Neuronal stem cell (in vitro differentiated cells): ENCODE data around the gene NOC4L.
A peak's percentile ranks its signal among the peaks of the same experiment; 100 is the strongest.

Experiments used
- DNase-seq: peaks from one replicate; pipeline ENCODE4 v3.0.0-alpha.2; 2013; ENCODE audit warnings: low spot score
- H2AFZ ChIP-seq: one replicate; pipeline ENCODE4 v1.6.1; 2013; ENCODE audit warnings: mild to moderate bottlenecking, low read length, inconsistent platforms
- H2AK5ac ChIP-seq: 2 replicates; pipeline ENCODE4 v1.6.1; 2013; ENCODE audit warnings: low read depth, mild to moderate bottlenecking, inconsistent platforms, low read length, moderate library complexity, mixed read lengths
- H2BK120ac ChIP-seq: 2 replicates; pipeline ENCODE4 v1.6.1; 2013; ENCODE audit warnings: low read depth, mild to moderate bottlenecking, inconsistent platforms, low read length, moderate library complexity, mixed read lengths
- H2BK12ac ChIP-seq: one replicate; pipeline ENCODE4 v1.6.1; 2013; ENCODE audit warnings: low read length, inconsistent platforms
- H2BK15ac ChIP-seq: 2 replicates; pipeline ENCODE4 v1.6.1; 2013; ENCODE audit warnings: mild to moderate bottlenecking, low read length, inconsistent platforms, mixed read lengths
- H2BK5ac ChIP-seq: one replicate; pipeline ENCODE4 v1.6.1; 2013; ENCODE audit warnings: inconsistent platforms, mild to moderate bottlenecking, low read length, moderate library complexity
- H3K14ac ChIP-seq: one replicate; pipeline ENCODE4 v1.6.1; 2013; ENCODE audit warnings: low read length, inconsistent platforms
- H3K18ac ChIP-seq: 2 replicates; pipeline ENCODE4 v1.6.1; 2013; ENCODE audit warnings: low read length, inconsistent platforms
- H3K23ac ChIP-seq: 2 replicates; pipeline ENCODE4 v1.6.1; 2013; ENCODE audit warnings: low read depth, mild to moderate bottlenecking, mixed read lengths, low read length, inconsistent platforms; ENCODE audit not compliant: poor library complexity
- H3K27ac ChIP-seq: replicated peaks from 3 replicates; pipeline ENCODE4 v1.5.1; 2013; ENCODE audit warnings: low read length, inconsistent platforms
- H3K27me3 ChIP-seq, 3 experiments: 2 replicates each; pipeline ENCODE4 v1.6.1; 2013; ENCODE audit warnings: low read length in 3 of 3, mild to moderate bottlenecking in 2 of 3, inconsistent platforms in 1 of 3, low read depth in 1 of 3, mixed read lengths in 1 of 3, moderate library complexity in 1 of 3; ENCODE audit not compliant: control insufficient read depth in 3 of 3, insufficient read depth in 3 of 3
- H3K36me3 ChIP-seq, 2 donors: replicated peaks in 1 of 2; 2 replicates each; pipeline ENCODE4 v1.6.1; 2013; ENCODE audit warnings: low read length in 2 of 2; ENCODE audit not compliant: control insufficient read depth in 2 of 2, insufficient read depth in 2 of 2
- H3K4ac ChIP-seq: 2 replicates; pipeline ENCODE4 v1.6.1; 2013; ENCODE audit warnings: inconsistent platforms, mild to moderate bottlenecking, low read length, moderate library complexity
- H3K4me1 ChIP-seq, 2 donors: 1 replicate in 1 of 2; 2 replicates in 1 of 2; pipeline ENCODE4 v1.6.1; 2013; ENCODE audit warnings: low read length in 2 of 2, low read depth in 1 of 2; ENCODE audit not compliant: control insufficient read depth in 2 of 2, insufficient read depth in 1 of 2
- H3K4me2 ChIP-seq: one replicate; pipeline ENCODE4 v1.6.1; 2013; ENCODE audit warnings: mild to moderate bottlenecking, low read length, inconsistent platforms; ENCODE audit not compliant: insufficient read depth, poor library complexity, severe bottlenecking
- H3K4me3 ChIP-seq, 2 donors: 2 replicates each; pipeline ENCODE4 v1.5.1; 2013; ENCODE audit warnings: low read length in 2 of 2, mild to moderate bottlenecking in 2 of 2, inconsistent platforms in 1 of 2, moderate library complexity in 1 of 2
- H3K79me1 ChIP-seq: one replicate; pipeline ENCODE4 v1.6.1; 2013; ENCODE audit warnings: low read depth, mild to moderate bottlenecking, inconsistent platforms, low read length, moderate library complexity
- H3K9ac ChIP-seq: one replicate; pipeline ENCODE4 v1.6.1; 2013; ENCODE audit warnings: mild to moderate bottlenecking, low read depth, low read length, inconsistent platforms; ENCODE audit not compliant: poor library complexity
- H3K9me3 ChIP-seq, 2 donors: replicated peaks in 1 of 2; 2 replicates each; pipeline versions ENCODE3 to v1.6.1; 2013; ENCODE audit warnings: low read length in 2 of 2, mild to moderate bottlenecking in 2 of 2, inconsistent platforms in 1 of 2, low read depth in 1 of 2, mixed read lengths in 1 of 2, moderate library complexity in 1 of 2; ENCODE audit not compliant: control insufficient read depth in 2 of 2, insufficient read depth in 1 of 2
- H4K8ac ChIP-seq: one replicate; pipeline ENCODE4 v1.6.1; 2013; ENCODE audit warnings: low read depth, mild to moderate bottlenecking, inconsistent platforms, low read length, moderate library complexity
- H4K91ac ChIP-seq: one replicate; pipeline ENCODE4 v1.6.1; 2013; ENCODE audit warnings: low read length, low read depth, mild to moderate bottlenecking, inconsistent platforms; ENCODE audit not compliant: poor library complexity
- WGBS, 2 donors: extraction: QIAGEN DNeasy Blood & Tissue Kit; methylation state at CpG; one replicate each; pipeline ENCODE4 v1.1.7; 2013; ENCODE audit warnings: missing lambda C conversion rate in 2 of 2, mixed read lengths in 1 of 2; ENCODE audit not compliant: insufficient read length in 2 of 2, insufficient replicate concordance in 1 of 2; ENCODE audit errors: extremely low coverage in 2 of 2; 5-methylcytosine and 5-hydroxymethylcytosine counted together

The NOC4L gene

GRCh38 chr12:132157733-132158409 lies 13.6 kb downstream of the NOC4L start:
- Histone ChIP-seq H3K27me3 (peaks cover 0 to 1% (median 0%) of the 10 kb centered on the region in 3 experiments), H2BK12ac (no peak overlapping the region)

DNA sequence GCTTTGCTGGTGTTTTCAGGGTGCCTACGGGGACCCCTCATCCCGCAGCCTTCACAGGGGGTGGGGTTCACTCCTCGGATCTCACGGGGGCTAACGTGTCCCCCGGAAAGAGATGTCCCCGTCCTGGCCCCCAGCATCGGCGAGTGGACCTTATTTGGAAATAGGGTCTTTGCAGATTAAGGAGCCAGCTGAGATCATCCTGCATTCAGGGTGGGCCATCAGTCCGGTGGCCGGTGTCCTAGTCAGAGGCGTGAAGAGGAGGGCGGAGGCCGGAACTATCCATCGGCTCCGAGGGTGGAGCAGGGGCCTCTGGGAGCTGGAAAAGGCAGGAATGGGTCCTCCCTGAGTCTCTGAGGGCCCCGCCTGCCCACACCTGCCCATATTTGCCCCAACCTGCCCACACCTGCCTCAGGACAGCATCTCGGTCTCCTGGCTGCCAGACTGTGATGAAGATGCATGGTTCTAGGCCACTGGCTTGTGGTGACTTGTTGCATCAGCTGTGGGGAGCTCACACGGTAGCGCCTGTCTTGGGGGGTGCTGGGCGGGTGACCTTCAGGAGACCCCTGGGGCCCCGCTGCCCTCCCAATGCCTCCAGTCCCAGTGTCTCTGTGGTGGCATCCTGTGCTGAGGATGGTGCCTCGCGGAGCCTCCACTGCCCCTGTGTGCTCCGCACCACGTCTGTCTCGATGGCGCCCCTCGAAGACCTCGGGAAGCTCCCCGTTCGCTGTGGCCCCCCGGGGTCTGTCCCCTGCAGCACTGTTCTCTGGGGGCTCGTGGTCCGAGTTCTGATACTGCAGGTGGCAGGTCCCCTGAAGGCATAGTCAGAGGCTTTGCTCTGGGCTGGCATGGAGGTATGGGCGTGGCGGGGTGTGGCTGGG lies 14.7 kb downstream of the NOC4L start:
- no peak overlapping the region for H2BK12ac ChIP-seq
- no peak overlapping the region for H2BK120ac ChIP-seq
- no peak for DNase-seq
- peaks cover 5 to 31% of the 10 kb centered on the region in 2 donors for H3K36me3 ChIP-seq
- H3K27me3 ChIP-seq = peaks cover 0 to 10% (median 0%) of the 10 kb centered on the region in 3 experiments
- peak overlapping the region; percentile 65 for H4K8ac ChIP-seq
- no peak overlapping the region for H3K4me2 ChIP-seq
- H3K23ac ChIP-seq = peak overlapping the region; percentile 17
- no peak overlapping the region for H2BK15ac ChIP-seq
- H3K18ac ChIP-seq = peak overlapping the region; percentile 17
- no peak overlapping the region for H3K4ac ChIP-seq
- no peak overlapping the region for H4K91ac ChIP-seq
- H3K14ac ChIP-seq = peak overlapping the region; percentile 38
- no peak overlapping the region for H2AFZ ChIP-seq
- peaks cover 5 to 26% of the 10 kb centered on the region in 2 donors for H3K9me3 ChIP-seq
- H3K27ac ChIP-seq = no peak overlapping the region
- no CpG with 5 or more reads among the region's 37 CpGs for WGBS, 2 donors
- no peak overlapping the region for H3K9ac ChIP-seq
- no peak overlapping the region for H3K4me3 ChIP-seq
- H3K4me1 ChIP-seq = peaks cover 6 to 16% of the 10 kb centered on the region in 2 donors
- no peak overlapping the region for H2BK5ac ChIP-seq
- no peak overlapping the region for H2AK5ac ChIP-seq
- H3K79me1 ChIP-seq = peaks cover 3% of the 10 kb centered on the region

More at GRCh38 chr12:132157733-132158409, 13.6 kb downstream of the NOC4L start:
- H2BK5ac ChIP-seq = no peak overlapping the region
- DNase-seq = no peak
- H4K8ac ChIP-seq = peak overlapping the region; percentile 92
- no peak overlapping the region for H3K4ac ChIP-seq
- no peak overlapping the region for H3K14ac ChIP-seq
- peak overlapping the region in 1 of 2 donors; percentile 21 for H3K4me3 ChIP-seq
- 94 to 100% methylated on average over 2 to 5 of the region's 5 CpGs for WGBS, 2 donors
- H3K36me3 ChIP-seq = peaks cover 5 to 31% of the 10 kb centered on the region in 2 donors
- peaks cover 3% of the 10 kb centered on the region for H3K79me1 ChIP-seq
- H3K23ac ChIP-seq = no peak overlapping the region
- H2AK5ac ChIP-seq = no peak overlapping the region
- H2AFZ ChIP-seq = no peak overlapping the region
- peaks cover 5 to 26% of the 10 kb centered on the region in 2 donors for H3K9me3 ChIP-seq
- peaks cover 6 to 16% of the 10 kb centered on the region in 2 donors for H3K4me1 ChIP-seq
- H3K9ac ChIP-seq = peak overlapping the region; percentile 24
- H3K4me2 ChIP-seq = no peak overlapping the region
- no peak overlapping the region for H2BK15ac ChIP-seq
- no peak overlapping the region for H4K91ac ChIP-seq
- no peak overlapping the region for H3K27ac ChIP-seq
- H2BK120ac ChIP-seq = no peak overlapping the region
- no peak overlapping the region for H3K18ac ChIP-seq

DNA sequence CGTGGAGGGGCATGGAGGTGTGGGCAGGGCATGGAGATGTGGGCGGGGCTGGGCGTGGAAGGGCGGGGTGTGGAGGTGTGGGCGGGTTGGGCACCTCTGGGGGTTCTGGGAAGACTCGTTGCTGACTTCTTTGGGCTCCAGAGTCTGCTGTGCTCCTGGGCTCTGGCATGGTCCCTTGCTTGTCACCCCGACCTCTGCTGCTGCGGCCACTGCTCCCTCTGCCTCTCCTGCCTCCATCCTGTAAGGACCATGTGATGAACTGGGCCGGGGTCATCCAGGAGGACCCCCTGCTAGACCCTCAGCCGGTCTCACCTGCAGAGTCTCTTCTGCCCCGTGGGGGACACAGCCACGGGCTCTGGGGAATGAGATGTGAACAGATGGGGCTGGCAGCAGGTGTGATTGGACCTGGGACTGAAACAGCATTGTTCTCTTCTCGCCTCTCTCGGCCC lies 15.3 kb downstream of the NOC4L start:
- Histone ChIP-seq H3K36me3 (peaks cover 5 to 31% of the 10 kb centered on the region in 2 donors), H3K27ac (no peak overlapping the region), H2BK5ac (no peak overlapping the region), H3K4ac (no peak overlapping the region), H3K23ac (no peak overlapping the region), H2BK15ac (peak overlapping the region; percentile 37), H2BK12ac (no peak overlapping the region), H3K14ac (no peak overlapping the region), H3K79me1 (peaks cover 3% of the 10 kb centered on the region), H3K18ac (no peak overlapping the region), H4K8ac (no peak overlapping the region), H2AK5ac (no peak overlapping the region), H2AFZ (no peak overlapping the region), H3K4me2 (no peak overlapping the region), H4K91ac (no peak overlapping the region), H3K9ac (no peak overlapping the region), H3K9me3 (peaks cover 5 to 26% of the 10 kb centered on the region in 2 donors), H2BK120ac (no peak overlapping the region), H3K27me3 (peaks cover 0 to 10% (median 0%) of the 10 kb centered on the region in 3 experiments), H3K4me3 (no peak overlapping the region), H3K4me1 (peaks cover 0 to 10% of the 10 kb centered on the region in 2 donors)
- DNase-seq = no peak
- no CpG with 5 or more reads among the region's 14 CpGs for WGBS, 2 donors

- H3K14ac ChIP-seq = no peak overlapping the region
- no peak overlapping the region for H2AK5ac ChIP-seq
- DNase-seq = no peak
- peaks cover 0 to 10% of the 10 kb centered on the region in 2 donors for H3K4me1 ChIP-seq
- peak overlapping the region; percentile 37 for H2BK15ac ChIP-seq
- no peak overlapping the region for H3K23ac ChIP-seq
- peak overlapping the region; percentile 11 for H3K18ac ChIP-seq
- H3K4me2 ChIP-seq = no peak overlapping the region
- H2BK12ac ChIP-seq = no peak overlapping the region
- H3K9me3 ChIP-seq = peaks cover 5 to 26% of the 10 kb centered on the region in 2 donors
- WGBS, 2 donors = no CpG with 5 or more reads among the region's 16 CpGs
- H2BK120ac ChIP-seq = no peak overlapping the region
- H3K36me3 ChIP-seq = peaks cover 5 to 31% of the 10 kb centered on the region in 2 donors
- no peak overlapping the region for H3K4me3 ChIP-seq
- peak overlapping the region; percentile 65 for H4K8ac ChIP-seq
- H2BK5ac ChIP-seq = no peak overlapping the region
- H3K79me1 ChIP-seq = peaks cover 3% of the 10 kb centered on the region
- no peak overlapping the region for H4K91ac ChIP-seq
- no peak overlapping the region for H2AFZ ChIP-seq
- H3K4ac ChIP-seq = no peak overlapping the region
- H3K27ac ChIP-seq = no peak overlapping the region
- H3K27me3 ChIP-seq = peaks cover 0 to 10% (median 0%) of the 10 kb centered on the region in 3 experiments
- no peak overlapping the region for H3K9ac ChIP-seq
Measured at GRCh38 chr12:132160016-132160415, 15.8 kb downstream of the NOC4L start.
